NCI-H2171 (cell line): ENCODE data around the gene CFP.

Experiments
- DNase-seq: peaks from one replicate; lab custom pipeline; 2025; lab: John Stamatoyannopoulos, UW

Gene CFP

GRCh38 chrX:47574076-47574546, 55.6 kb downstream of the CFP start:
- DNase-seq: no peak

GRCh38 chrX:47573341-47574075, 56.2 kb downstream of the CFP start:
- DNase-seq: no peak
